Stimulated activated CD4-positive, alpha-beta T cell treated with anti-CD3 and anti-CD28 coated beads, Interleukin-1b, Interleukin-23, amount 100 ng/mL, for 24 hours (primary cell): ENCODE results near the gene PRKN.
"Not testable (repeated sequence)": the region's sequence is repeated elsewhere in the genome, so short reads cannot be mapped to it uniquely, and the experiment has no call there.

Experiments
- DNase-seq, 4 experiments: peaks; one replicate each; pipeline ENCODE4 v3.0.0-alpha.2; 2020; ENCODE audit warnings: low read depth in 4 of 4, low spot score in 1 of 4

Gene PRKN

DNA sequence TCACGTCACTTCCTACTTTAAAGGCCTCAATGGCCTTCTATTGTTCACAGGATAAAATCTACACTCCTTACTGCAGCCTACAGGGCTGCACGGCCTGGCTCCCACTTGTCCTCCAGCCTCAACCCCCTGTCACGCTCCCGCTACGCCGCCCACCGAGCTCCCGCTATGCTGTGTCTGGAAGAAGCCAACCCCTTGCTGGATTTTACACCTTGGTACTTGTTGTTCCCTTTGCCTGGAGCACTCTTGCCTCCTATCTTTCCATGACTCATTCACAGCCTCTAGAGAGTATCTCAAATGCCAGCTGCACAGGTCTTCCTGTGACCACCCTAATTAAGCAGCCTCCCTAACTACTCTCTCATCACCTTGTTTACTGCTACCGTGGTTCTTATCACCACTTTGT lies 259.9 kb downstream of the PRKN start:
- DNase-seq, result no peak

DNA sequence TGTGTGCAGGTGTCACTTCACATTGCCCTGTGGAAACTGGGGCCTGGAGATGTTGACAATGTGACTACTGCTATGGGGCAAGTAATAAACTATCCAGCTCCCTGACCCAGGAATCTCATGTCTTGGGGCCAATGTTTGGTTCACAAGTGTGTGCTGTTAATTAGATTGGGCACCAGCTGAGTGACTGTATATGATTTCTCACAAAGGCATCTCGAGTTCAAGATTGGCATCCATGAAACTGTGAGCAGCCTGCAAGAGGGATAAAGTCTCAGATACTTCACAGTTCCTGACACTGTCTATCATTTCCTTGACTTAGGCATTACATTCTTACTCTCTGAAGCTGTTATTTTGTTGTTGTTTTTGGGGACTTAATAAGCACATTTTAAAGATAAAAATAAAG lies 264.0 kb downstream of the PRKN start:
- DNase-seq, result no peak

DNA sequence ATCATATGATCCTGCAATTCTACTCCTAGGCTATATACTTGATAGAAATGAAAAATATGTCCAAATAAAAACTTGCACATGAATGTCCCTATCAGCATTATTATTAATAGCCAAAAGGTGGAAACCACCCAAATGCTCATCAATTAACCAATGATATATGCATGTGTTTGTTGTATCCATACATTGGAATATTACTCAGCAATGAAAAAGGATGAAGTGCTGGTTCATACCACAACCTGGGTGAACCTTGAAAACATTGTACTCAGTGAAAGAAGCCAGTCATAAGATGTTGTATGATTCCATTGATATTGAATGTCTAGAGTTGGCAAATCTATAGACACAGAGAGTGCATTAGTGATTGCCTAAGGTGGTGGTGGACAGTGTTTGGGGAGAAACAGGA lies 267.6 kb downstream of the PRKN start:
- no peak for DNase-seq

DNA sequence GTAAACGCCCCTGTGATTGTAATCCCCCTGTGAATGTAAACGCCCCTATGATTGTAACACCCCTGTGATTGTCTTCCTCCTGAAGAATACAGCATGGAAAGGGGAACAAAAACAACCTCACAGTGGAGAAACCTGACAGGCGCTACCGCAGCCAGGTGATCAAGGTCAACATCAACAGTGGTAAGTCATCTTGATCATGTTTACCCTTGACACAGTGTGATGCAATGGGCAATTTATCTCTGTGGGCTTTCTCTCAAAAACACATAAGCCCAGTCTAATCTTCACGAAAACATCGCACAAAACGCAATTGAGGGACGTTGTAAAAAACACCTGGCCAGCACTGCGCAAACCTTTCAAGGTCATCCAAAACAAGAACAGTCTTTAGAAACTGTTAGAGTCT lies 277.2 kb downstream of the PRKN start:
- no peak for DNase-seq

DNA sequence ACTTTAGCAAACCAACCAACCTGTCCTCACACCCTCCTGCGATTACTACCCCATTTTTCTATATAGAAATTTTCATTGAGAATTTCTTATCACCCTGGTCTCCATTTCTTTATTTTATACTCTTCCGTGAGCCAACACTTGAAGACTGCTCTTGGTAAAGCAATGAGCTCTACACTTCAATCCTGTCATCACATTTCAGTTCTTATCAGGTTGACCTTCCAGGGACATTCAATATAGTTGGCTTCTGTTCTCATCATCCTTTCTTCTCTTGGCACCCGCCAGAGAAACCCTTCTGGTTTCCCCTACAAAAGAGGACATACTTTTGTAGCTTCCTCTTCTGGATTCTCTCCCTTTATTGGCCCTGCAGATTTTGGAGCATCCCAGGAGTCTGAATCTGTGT lies 279.3 kb downstream of the PRKN start:
- DNase-seq, result no peak

DNA sequence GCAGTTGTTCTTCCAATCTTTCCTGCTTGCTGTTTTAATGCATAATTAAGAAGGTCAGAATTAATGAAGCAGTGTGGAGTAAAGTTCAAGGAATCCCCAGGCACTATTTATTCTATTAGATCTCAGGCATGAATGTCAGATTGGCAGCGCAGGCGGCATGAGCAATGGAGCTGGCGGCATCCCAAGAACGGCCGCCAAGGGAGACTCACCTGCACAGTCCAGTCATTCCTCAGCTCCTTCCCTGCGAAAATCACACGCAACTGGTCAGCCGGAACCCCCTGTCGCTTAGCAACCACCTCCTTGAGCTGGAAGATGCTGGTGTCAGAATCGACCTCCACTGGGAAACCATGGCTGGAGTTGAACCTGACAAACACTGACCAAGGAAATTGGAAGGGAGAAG lies 284.5 kb downstream of the PRKN start:
- DNase-seq, result no peak

DNA sequence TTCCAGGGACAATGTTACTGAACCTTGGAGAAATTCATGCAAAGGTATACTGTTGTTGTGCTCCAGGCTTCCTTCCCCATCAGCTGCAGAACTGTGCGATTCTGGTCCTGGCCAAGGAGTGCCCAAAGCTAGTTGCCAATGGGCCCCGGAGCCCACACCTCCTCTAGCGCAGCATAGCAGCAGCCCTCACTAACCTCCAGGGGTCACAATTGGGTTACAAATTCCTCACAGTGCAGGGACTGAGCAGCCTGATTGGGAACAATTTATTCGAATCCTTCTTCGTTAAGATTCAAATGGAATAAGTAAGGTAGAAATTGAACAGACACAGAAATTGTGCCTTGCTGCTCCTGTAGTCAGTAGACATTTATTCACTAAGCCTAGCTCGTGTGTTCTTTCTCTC lies 284.9 kb downstream of the PRKN start:
- no peak for DNase-seq

DNA sequence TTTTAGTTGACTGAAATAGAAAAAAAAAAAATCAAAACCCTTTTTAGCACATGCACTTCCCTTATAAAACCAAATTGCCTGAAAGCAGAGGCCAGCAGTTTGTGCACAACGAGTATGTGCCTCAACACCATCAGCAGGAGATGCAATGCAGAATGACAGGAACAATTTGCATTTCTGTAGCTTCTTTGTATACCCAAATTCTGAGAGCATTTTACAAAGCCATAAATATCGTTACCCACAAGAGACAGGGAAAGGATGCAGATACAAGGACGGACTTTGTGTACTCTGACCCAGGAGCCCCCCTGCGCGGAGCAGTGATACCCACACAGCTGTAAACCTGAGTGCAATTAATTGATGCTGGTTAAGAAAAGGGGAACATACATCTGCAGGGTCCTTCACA lies 285.6 kb downstream of the PRKN start:
- DNase-seq, result no peak

DNA sequence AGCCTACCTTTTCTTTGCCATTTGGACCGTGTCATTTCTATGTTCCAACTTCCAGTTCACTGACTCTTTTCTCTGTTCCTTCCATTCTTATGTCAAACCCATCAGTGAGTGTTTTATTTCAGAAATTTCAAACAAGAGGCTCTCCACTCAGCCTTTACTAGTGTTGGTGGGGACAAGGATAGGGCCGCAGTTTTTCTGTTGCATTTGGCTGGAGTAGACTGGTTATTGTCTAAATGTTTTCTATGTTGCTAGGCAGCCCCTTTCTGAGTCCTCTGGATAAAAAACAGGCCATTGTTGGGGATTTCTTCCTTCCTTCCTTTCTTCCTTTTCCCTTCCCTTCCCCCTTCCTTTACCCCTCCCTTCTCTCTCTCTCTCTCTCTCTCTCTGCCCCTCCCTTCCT lies 288.6 kb downstream of the PRKN start:
- DNase-seq, result no peak

DNA sequence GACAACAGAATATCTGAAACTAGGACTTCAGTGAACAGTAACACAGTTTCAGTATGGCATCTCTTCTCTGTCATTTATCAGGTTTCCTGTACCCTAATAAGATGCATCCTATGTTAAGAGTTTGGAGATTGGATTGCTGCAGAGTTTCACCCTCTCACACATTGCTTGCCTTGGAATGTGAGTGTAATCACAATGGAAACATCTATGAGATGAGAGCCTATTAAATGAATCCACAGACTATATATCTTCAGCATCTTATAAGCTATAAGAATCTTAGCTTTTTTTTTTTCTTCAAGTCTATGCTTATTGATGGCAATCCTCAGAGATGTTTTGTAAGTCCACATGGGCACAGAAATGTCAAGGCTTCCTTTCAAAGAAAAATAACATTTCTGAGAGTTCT lies 292.5 kb downstream of the PRKN start:
- DNase-seq, result no peak

DNA sequence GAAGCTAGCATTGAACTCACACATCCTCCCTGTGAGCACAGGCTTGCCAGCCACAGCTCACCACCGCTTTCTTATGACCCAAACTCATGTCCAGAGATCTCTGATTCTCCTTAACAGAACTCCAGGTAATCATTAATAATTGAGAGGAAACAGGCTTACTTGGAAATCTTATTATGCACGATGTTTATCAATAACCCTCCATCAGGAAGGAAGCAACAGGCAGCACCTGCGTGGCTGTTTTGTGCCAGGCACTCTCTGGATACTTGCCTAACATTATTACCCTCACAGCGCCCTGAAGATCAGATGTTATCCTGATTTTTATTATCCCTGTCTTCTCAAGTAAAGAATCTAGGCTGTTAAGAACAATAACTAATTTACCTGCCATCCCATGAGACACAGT lies 306.6 kb downstream of the PRKN start:
- DNase-seq, result no peak

DNA sequence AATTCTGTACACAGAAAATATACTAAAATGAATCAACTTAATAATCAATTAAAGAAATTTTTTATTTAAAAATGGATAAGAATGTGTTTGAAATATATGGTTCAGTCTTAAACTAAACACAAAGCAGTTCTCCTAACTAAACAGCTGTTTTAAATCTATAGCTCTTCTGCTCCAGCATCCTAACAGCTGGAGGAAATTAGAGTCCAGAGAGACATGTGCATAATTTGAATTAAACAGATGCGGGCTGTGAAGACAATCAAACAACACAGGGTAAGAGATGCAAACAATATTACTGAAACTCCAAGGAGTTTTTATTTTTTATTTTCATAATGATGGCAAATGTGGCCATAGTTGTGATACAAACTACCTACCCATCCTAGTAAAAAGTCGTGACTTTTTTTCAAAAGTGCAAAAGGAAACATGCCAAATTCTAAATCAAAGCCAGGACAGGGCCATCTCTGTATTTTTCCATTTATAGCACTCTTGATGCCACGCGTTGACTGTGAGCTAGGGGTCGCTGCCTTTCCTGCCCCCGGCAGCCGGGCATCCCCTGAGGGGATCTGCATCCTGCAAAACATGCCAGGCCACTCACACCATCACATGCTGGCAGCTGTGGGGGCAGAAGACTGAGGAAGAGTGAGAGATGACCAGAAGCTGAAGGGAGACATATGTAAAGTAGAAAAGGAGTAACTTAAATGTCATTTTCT lies 310.6 kb downstream of the PRKN start:
- no peak for DNase-seq

DNA sequence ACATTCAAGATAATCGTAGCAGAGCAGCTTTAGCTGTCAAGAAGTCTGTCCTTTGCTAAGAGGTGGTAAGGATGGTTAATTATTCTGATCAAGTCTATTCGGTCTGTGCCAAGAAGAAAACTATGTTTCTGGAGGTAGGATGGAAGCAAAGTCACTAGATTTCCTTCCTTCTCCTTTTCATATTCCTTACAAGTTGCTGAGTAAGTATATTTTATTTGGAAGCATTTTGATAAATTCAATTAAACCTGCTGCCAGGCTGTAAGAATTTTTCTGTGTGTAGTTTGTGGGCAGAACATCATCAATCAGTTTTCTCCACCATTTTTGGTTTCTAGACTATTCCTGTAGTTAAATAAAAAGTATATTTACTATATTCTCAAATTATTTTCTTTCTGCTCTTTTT lies 311.3 kb downstream of the PRKN start:
- DNase-seq, result no peak

DNA sequence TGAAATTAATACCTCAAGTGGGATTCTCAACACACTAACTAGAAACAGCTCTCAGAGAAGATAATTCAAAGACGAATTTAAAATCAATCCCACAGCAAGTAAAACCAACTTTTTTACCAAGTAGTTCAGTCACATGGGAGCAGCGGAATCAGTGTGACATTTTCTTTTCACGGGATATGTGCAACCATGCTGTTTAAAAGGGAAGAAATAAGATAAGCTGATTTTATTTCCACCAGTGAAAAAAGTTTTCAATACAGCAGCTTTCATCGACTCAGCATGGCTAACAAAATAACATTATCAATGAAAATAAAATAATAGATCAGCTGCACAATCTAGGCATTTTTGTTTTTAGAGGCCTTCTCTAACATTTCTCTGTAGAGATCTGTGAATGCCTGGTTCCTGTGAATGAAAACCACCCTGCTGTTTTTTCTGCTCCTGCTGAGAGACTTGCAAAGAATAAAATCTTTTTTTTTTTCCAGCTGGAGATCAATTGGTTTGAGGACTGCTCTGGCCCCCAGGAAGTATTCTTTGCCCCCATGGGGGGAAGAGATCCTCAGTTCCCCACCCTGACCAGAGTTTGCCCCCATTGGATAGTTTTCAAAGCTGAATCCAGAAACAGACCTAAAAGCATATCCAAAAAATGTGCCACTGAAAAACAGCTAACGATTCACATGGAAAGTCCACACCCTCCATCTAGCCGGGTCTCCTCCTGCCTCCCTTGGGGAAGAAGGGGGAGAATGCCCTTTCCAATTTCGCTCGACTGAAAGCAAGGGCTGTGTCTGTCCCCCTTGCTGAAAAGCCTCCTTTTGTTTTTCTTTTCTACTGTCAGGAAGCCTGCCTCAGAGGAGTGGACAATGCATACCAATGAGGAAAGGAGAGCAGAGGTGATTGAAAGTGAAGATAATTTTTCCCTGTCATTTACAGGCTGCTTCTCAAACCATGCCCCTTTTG lies 317.6 kb downstream of the PRKN start:
- no peak for DNase-seq

DNA sequence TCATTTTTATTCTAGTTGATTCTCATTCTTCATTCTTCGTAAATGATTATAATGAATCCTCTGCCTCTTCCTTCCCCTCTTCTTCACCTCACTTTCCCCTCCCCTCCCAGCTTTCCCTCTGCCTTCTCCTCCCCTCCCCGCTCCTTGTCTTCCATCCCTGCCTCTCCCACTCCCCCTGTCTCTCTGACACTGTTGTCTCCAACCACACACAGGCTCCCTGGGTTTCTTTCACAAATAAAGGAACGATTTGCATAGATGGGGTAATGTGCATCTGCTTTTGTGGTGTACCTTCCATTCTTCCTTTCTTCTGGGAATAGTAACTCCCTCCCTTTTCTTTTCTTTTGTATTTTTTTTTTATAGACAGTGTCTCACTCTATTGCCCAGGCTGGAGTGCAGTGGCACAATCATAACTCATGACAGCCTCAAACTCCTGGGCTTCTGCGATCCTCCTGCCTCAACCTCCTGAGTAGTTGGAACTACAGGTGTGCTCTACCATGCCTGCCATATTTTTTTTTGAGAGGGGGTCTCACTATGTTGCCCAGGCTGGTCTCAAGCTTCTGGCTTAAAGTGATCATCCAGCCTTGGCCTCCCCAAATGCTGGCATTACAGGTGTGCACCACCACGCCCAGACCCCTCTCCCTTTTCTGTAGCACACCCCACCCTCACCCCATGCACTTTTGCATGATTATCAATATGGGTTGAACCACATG lies 318.6 kb downstream of the PRKN start:
- DNase-seq, result no peak

DNA sequence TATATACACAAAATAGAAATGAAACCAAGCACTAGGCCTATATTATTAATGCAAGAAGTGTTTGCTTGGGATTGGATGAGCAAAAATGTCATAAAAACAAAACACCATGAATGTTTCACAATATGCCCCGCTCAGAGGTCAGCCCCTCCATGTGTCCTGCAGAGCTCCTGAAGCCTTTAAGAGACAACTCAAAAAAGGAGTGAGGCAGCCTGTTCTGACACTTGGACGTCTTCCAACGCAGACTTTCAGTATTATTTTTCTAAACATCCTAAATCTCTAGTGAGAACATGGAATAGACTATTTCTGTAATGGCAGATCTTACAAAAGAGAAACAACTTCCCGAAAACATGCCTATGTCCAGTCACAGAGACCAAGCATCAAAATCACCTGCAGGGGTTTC lies 322.6 kb downstream of the PRKN start:
- DNase-seq, result no peak

DNA sequence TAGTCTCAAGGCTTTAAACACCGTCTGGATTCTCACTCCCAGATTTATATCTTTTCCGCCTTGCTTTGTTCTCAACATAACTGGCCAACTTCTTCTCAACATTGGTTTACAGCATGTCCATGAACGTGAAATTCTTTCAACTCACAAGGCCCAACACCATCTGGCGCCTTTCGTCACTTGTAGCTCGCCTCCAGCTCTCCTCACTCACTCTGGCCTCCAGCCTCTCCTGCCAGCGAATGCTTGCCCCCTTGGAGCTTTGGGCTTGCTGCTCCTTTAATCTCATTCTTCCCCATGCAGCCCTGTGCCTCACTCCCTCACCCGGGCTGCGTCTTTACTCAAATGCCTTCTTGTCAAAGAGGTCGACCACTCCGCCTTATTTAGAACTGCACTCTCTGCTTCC lies 324.5 kb downstream of the PRKN start:
- DNase-seq, result no peak

DNA sequence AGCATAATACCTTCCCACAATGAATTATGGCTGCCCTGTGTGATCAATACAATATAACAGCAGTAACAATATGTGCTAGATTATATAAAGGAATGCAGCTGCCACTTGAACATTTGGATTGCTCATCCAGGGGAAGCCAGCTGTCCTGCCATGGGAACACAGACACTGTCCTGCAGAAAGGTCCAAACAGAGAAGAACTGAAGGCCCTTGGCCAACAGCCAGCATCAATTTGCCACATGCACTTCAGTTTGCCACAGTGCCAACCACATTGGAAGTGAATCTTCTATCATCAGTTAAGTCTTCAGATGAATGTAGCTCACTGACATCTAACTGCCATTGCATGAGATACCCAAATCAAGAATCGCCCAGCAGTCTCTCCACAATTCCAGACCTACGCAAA lies 332.4 kb downstream of the PRKN start:
- DNase-seq, result no peak

DNA sequence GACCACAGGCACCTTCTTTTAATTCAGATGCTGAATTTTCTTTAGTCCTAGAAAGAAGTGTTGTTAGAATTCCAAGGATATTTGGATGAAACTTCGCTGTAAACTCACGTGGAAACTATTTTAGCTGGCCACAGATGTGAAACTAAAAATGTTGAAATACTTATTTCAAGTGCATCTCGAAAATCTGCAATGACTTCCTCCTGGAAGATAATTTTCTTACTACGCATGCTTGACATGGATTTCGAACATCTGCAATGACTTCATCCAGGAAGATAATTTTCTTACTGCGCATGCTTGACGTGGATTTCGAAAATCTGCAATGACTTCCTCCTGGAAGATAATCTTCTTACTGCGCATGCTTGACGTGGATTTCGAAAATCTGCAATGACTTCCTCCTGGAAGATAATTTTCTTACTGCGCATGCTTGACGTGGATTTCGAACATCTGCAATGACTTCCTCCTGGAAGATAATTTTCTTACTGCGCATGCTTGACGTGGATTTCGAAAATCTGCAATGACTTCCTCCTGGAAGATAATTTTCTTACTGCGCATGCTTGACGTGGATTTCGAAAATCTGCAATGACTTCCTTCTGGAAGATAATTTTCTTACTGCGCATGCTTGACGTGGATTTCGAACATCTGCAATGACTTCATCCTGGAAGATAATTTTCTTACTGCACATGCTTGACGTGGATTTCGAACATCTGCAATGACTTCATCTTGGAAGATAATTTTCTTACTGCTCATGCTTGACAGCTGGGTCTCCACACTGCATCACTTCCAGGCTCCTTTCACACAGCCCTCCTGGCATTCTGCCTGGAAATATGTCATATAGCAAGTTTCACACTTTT lies 336.4 kb downstream of the PRKN start:
- not testable (repeated sequence) for DNase-seq

DNA sequence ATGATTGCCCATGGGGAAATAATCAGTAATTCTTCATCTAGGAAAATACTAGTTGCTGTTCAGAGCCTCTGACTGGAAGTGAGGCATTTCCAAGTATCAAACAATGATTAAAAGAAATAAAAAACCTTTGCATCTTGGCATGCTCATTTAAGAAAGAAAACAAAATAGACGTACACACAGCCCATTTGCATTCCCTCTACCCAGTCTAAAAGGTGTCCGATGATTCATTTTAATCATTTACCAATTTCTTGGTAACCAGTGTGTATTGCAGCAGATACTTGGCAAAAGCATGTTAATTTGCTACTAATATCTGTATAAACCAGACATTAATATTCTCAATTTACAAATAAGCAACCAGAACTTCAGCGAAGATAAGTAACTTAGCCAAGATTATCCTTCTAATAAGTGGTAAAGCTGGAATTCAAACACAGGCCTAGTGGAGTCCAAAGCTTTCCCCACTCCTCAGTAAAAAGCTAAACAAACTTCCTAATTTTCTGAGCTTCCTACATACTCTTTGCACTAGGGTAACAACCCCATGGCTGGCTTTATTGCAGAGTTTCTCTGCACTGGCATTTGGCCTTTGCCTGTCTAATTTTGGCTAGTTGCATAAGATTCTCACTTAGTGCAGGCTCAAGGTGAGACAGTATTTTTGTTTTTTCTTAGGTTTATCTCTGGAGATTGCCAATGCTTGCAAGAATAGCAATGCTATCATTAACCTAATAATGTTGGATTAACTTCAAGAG lies 338.1 kb downstream of the PRKN start:
- no peak for DNase-seq
